HG02571 (cell line): ENCODE measurements around the gene LCN2.

ENCODE experiments used
- ATAC-seq: cut with Tn5 transposase; IDR thresholded peaks from one replicate; pipeline ENCODE4 v1.9.1; 2021; ENCODE audit warnings: mild to moderate bottlenecking, moderate library complexity; ENCODE audit not compliant: unreplicated experiment

The LCN2 gene

GRCh38 chr9:128146591-128147120 lies 2.6 kb upstream of the LCN2 start:
- no peak for ATAC-seq

GRCh38 chr9:128148509-128149000 lies 698 bp upstream of the LCN2 start:
- no peak for ATAC-seq

GRCh38 chr9:128149951-128150593 lies 819 bp downstream of the LCN2 start:
- ATAC-seq = no peak

DNA sequence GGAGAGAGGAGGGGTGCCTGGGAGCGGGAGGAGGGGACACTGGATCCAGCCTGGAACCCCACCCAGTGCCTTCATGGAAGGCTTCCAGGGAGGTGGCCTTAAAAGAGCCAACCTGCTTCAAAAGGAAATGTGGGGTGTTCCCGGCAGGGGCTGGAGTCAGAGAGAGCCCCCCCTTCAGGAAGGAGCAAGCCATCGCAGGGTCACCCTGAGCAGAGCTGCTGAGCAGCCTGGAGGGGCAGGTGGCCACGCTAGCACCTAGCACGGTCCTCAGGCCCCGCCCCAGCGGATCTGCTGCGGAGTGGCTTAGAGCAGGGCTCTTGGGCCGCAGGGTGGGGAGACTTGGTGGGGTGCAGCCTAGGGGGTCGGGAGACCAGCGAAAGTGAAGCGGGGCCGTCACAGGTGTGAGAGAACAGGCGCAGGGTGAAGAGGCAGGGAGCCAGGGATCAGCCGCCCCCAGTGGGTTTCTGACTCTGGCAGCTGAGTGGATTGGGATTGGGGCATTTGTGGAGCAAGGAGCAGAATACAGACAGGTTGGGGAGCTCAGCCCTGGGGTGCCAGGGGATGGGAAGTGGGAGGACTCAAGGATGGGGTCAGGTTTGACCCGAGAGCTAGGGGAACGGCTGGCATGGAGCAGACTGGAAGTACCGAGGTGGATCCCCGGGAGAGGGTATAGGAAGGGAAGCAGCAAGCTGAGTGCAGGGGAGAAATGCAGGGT lies 1.5 kb downstream of the LCN2 start:
- ATAC-seq = no peak

DNA sequence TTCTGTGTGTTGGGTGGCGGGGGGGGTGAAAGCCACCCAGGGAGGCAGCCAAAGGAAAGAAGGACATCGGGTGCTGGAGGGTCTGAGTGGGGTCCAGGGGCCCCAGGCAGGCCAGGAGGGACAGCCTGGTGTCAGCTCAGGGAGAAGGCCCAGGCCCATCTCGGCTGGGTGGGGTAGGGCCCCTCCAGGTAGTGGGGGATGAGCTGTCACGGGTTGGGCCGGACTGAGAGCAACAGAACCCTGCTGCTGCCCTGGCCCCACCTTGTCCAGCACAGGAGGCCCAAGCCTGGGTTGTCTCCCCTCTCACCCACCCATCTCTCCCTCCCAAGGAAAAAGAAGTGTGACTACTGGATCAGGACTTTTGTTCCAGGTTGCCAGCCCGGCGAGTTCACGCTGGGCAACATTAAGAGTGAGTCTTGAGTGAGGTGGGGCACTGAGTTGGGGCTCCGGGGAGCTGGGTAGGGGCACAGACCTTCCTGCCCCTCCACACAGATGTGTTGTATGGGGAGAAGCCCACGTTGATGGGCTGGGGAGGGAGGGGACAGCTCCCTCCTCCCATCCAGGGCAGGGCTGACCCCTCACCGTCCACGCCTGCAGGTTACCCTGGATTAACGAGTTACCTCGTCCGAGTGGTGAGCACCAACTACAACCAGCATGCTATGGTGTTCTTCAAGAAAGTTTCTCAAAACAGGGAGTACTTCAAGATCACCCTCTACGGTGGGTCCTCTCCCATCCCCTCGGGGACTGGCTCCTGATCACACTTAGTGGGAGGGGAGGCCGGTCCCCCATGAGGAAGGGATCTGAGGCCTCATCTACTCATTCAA lies 2.3 kb downstream of the LCN2 start:
- ATAC-seq = no peak

- ATAC-seq = no peak
Measured at GRCh38 chr9:128152133-128153059, 3.1 kb downstream of the LCN2 start.

GRCh38 chr9:128153060-128153946 lies 4.0 kb downstream of the LCN2 start:
- ATAC-seq = no peak

- ATAC-seq = no peak
Measured at GRCh38 chr9:128153947-128154695, 4.9 kb downstream of the LCN2 start.

- no peak for ATAC-seq
Measured at GRCh38 chr9:128155736-128156500, 6.7 kb downstream of the LCN2 start.

DNA sequence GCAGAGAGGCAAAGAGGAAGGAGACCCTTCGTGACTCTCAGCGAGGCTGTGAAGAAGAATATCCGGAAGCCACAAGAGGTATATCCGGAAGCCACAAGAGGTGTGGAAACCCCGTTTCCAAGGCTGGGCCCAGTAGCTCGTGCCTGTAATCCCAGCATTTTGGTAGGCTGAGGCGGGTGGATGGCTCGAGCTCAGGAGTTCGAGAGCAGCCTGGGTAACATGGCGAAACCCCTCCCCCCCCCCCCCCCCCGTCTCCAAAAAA lies 10.2 kb downstream of the LCN2 start:
- ATAC-seq = peak; percentile 3

DNA sequence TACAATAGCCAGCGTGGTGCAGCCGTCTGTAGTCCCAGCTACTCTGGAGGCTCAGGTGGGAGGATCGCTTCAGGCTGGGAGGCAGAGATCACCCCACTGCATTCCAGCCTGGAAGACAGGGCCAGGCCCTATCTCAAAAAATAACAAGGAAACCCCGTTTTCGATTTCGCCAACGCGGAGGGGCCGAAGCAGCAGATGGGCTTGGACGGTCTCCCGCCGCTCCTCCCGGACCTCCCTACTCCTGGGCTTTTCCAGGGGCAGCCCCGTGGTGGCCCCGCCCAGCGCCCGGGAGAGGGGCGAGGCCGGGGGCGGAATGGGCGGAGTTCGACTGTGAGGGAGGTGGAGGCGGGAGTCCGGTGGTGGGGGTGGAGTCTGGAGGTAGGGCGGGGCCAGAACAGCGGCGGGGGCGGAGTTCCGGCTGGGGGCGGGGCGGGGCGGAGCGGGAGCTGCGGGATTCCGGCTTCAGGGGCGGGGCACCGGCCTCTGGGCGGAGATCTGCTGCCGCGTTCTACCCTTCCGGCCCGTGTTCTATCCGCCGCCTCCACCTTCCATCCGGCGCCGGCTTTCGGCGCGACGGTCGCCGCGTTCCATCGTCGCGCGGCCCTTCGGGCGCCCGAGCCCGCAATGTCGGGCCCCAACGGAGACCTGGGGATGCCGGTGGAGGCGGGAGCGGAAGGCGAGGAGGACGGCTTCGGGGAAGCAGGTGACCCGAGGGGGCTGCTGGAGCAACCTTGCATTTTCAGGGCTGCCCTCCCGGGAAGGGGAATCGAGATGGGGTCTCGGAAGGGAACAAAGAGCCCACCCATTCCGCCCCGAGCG lies 10.7 kb downstream of the LCN2 start, which contains the start of gene BBLN:
TSS of gene BBLN (plus strand) at position 482 of the 819 bp plus-strand sequence. CDS start at position 625, 143 bp downstream.
- ATAC-seq = peak; percentile 72

- ATAC-seq = peak; percentile 2
Measured at GRCh38 chr9:128160603-128160987, 11.3 kb downstream of the LCN2 start.

DNA sequence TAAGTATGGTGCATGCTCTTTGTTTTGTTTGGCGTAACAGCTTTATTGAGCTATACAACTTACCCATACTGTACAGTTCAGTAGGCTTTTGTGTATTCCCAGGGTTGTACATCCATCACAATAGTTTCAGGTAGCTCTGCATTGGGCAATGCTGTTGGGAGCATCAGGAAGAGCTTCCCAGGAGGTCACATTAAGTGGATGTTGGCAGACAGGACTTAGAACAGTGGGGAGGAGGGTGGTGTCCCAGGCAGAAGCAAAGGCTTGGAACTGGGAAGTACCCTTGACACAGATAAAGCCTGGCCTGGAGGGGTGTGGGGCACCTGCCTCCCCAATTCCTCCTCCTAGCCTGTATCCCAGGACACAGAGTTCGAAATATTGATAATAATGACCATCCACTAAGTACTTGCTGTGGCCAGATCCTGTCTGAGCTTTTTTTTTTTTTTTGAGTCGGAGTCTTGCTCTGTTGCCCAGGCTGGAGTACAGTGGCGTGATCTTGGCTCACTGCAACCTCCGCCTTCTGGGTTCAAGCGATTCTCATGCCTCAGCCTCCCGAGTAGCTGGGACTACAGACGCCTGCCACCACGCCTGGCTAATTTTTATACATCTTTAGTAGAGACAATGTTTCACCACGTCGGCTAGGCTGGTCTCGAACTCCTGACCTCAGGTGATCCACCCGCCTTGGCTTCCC lies 12.1 kb downstream of the LCN2 start:
- no peak for ATAC-seq

DNA sequence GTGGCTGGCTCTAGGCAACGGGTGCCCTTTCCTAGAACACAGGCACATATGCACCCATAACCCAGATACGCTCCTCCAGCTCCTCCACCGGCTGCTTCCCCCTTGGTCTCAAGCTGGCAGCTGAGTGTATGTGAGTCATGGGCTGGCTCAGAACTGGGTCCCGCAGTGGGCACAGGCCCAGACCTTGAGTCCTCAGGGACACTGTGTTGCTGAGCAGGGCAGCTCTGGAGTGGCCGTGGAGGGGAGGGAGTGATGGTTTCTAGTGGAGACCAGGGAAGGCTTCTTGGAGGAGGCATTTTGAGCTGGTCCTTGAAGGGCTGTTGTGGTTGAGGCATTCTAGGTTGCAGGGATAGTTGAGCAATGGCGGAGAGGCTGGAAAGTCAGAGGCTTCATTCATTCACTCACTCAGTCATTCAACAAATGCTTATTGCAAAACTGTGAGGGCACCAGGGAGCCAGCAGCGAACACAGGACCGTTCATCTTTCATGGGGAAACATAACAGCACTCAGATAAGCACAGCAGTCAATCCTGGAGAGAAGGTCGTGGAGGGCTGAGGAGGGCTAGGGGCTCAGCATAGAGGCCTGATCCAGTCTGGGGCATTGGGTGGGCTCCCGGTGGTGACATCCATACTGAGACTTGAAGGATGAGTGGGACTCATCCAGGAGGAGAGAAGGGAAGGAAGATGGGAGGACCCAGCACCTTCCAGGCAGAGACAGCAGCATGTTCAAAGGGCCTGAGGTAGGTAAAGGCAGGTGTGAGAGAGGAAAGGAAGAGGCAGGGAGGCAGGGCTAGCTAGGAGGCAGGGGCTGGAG lies 13.2 kb downstream of the LCN2 start:
- no peak for ATAC-seq

GRCh38 chr9:128163027-128163515 lies 13.8 kb downstream of the LCN2 start:
- ATAC-seq = no peak
